H9 (cell line): Measurements from ENCODE around the gene TFF1. TPM values are rescaled to one million over a fixed set of nuclear protein-coding genes. Genes with fewer than 3 reads are reported as not detected.
"Not testable (repeated sequence)": the region's sequence is repeated elsewhere in the genome, so short reads cannot be mapped to it uniquely, and the experiment has no call there.

ENCODE experiments used
- DNase-seq: peaks from one replicate; pipeline ENCODE4 v3.0.0-alpha.2; 2017
- H2AFZ ChIP-seq: one replicate; pipeline ENCODE4 v1.6.1; 2013; ENCODE audit warnings: mild to moderate bottlenecking, low read length, control low read depth, moderate library complexity
- H2AK5ac ChIP-seq: 2 replicates; pipeline ENCODE4 v1.6.1; 2013; ENCODE audit warnings: low read length, control low read depth, mixed read lengths; ENCODE audit not compliant: insufficient read length
- H2BK120ac ChIP-seq: one replicate; pipeline ENCODE4 v1.6.1; 2013; ENCODE audit warnings: low read depth, mild to moderate bottlenecking, low read length, control low read depth, inconsistent platforms; ENCODE audit not compliant: poor library complexity, severe bottlenecking
- H2BK12ac ChIP-seq: 2 replicates; pipeline ENCODE4 v1.6.1; 2013; ENCODE audit warnings: low read length, control low read depth, mixed read lengths, low read depth; ENCODE audit not compliant: insufficient read length
- H2BK15ac ChIP-seq: 2 replicates; pipeline ENCODE4 v1.6.1; 2013; ENCODE audit warnings: low read depth, low read length, control low read depth
- H2BK20ac ChIP-seq: one replicate; pipeline ENCODE4 v1.6.1; 2013; ENCODE audit warnings: low read depth, mild to moderate bottlenecking, low read length, control low read depth, inconsistent platforms; ENCODE audit not compliant: poor library complexity, severe bottlenecking
- H2BK5ac ChIP-seq: 2 replicates; pipeline ENCODE4 v1.6.1; 2013; ENCODE audit warnings: low read length, control low read depth, mixed read lengths; ENCODE audit not compliant: insufficient read length
- H3K14ac ChIP-seq: 2 replicates; pipeline ENCODE4 v1.6.1; 2013; ENCODE audit warnings: low read length, control low read depth; ENCODE audit not compliant: insufficient read depth
- H3K18ac ChIP-seq: 2 replicates; pipeline ENCODE4 v1.6.1; 2013; ENCODE audit warnings: low read depth, mild to moderate bottlenecking, mixed read lengths, low read length, control low read depth; ENCODE audit not compliant: insufficient read length
- H3K23ac ChIP-seq: 2 replicates; pipeline ENCODE4 v1.6.1; 2013; ENCODE audit warnings: low read length, control low read depth, mixed read lengths, low read depth; ENCODE audit not compliant: insufficient read length
- H3K23me2 ChIP-seq: 2 replicates; pipeline ENCODE4 v1.6.1; 2013; ENCODE audit warnings: low read depth, mild to moderate bottlenecking, mixed read lengths, low read length, control low read depth; ENCODE audit not compliant: insufficient read length, poor library complexity, severe bottlenecking
- H3K27ac ChIP-seq: 2 replicates; pipeline ENCODE4 v1.5.1; 2013; ENCODE audit warnings: low read length, control low read depth, mixed read lengths, low read depth; ENCODE audit not compliant: insufficient read length
- H3K27me3 ChIP-seq: 2 replicates; pipeline ENCODE4 v1.6.1; 2013; ENCODE audit warnings: low read length, control low read depth, inconsistent platforms; ENCODE audit not compliant: insufficient read depth
- H3K4ac ChIP-seq: 2 replicates; pipeline ENCODE4 v1.6.1; 2013; ENCODE audit warnings: low read depth, mild to moderate bottlenecking, control low read depth, inconsistent platforms, low read length, moderate library complexity
- H3K4me1 ChIP-seq: 2 replicates; pipeline ENCODE4 v1.6.1; 2013; ENCODE audit warnings: low read length, control low read depth, inconsistent platforms; ENCODE audit not compliant: insufficient read depth
- H3K4me2 ChIP-seq: 2 replicates; pipeline ENCODE4 v1.6.1; 2013; ENCODE audit warnings: low read length, control low read depth, mixed read lengths; ENCODE audit not compliant: insufficient read length, insufficient read depth
- H3K56ac ChIP-seq: 2 replicates; pipeline ENCODE4 v1.6.1; 2013; ENCODE audit warnings: low read depth, mild to moderate bottlenecking, mixed read lengths, low read length, control low read depth; ENCODE audit not compliant: insufficient read length
- H3K79me1 ChIP-seq: 2 replicates; pipeline ENCODE4 v1.6.1; 2013; ENCODE audit warnings: low read depth, mild to moderate bottlenecking, moderate library complexity, low read length, control low read depth, inconsistent platforms; ENCODE audit not compliant: insufficient read depth, poor library complexity, severe bottlenecking
- H3K79me2 ChIP-seq: 2 replicates; pipeline ENCODE4 v1.6.1; 2013; ENCODE audit warnings: low read length, control low read depth, inconsistent platforms; ENCODE audit not compliant: insufficient read depth
- H3K9ac ChIP-seq: 2 replicates; pipeline ENCODE4 v1.6.1; 2013; ENCODE audit warnings: low read length, control low read depth, mixed read lengths; ENCODE audit not compliant: insufficient read length; ENCODE audit errors: extremely low read depth
- H3K9me3 ChIP-seq: one replicate; pipeline ENCODE4 v1.6.1; 2013; ENCODE audit warnings: low read depth, low read length, inconsistent platforms; ENCODE audit not compliant: control insufficient read depth
- H3T11ph ChIP-seq: one replicate; pipeline ENCODE4 v1.6.1; 2013; ENCODE audit warnings: mild to moderate bottlenecking, low read length, control low read depth, inconsistent platforms
- H4K20me1 ChIP-seq: one replicate; pipeline ENCODE4 v1.6.1; 2013; ENCODE audit not compliant: control insufficient read depth, insufficient read length, insufficient read depth
- H4K5ac ChIP-seq: 2 replicates; pipeline ENCODE4 v1.6.1; 2013; ENCODE audit warnings: low read depth, mild to moderate bottlenecking, mixed read lengths, low read length, control low read depth; ENCODE audit not compliant: insufficient read length
- H4K8ac ChIP-seq: replicated peaks from 2 replicates; pipeline ENCODE4 v1.6.1; 2013; ENCODE audit warnings: low read length, control low read depth, mixed read lengths, low read depth; ENCODE audit not compliant: insufficient read length
- H4K91ac ChIP-seq: 2 replicates; pipeline ENCODE4 v1.6.1; 2013; ENCODE audit warnings: low read depth, mild to moderate bottlenecking, moderate library complexity, mixed read lengths, low read length, control low read depth; ENCODE audit not compliant: insufficient read length
- H3K27ac Mint-ChIP-seq, 3 experiments: 2 replicates in 2 of 3; 3 replicates in 1 of 3; pipeline ENCODE4 v1.8.0; 2020 to 2021; ENCODE audit warnings: mixed read lengths in 3 of 3, mild to moderate bottlenecking in 1 of 3, moderate library complexity in 1 of 3
- H3K27me3 Mint-ChIP-seq: 2 replicates; pipeline ENCODE4 v1.8.0; 2021; ENCODE audit warnings: low read depth, mild to moderate bottlenecking, moderate library complexity, mixed read lengths
- H3K36me3 Mint-ChIP-seq, 3 experiments: 2 replicates in 2 of 3; 3 replicates in 1 of 3; pipeline ENCODE4 v1.8.0; 2020 to 2021; ENCODE audit warnings: low read depth in 3 of 3, mixed read lengths in 3 of 3; ENCODE audit not compliant: insufficient read depth in 1 of 3
- H3K4me1 Mint-ChIP-seq, 2 experiments: 2 replicates each; pipeline ENCODE4 v1.8.0; 2020; ENCODE audit warnings: mixed read lengths in 2 of 2
- H3K4me3 Mint-ChIP-seq, 2 experiments: 2 replicates in 1 of 2; 3 replicates in 1 of 2; pipeline ENCODE4 v1.8.0; 2020 to 2021; ENCODE audit warnings: mild to moderate bottlenecking in 2 of 2, mixed read lengths in 2 of 2, moderate library complexity in 1 of 2
- H3K9me3 Mint-ChIP-seq, 2 experiments: 2 replicates in 1 of 2; 3 replicates in 1 of 2; pipeline ENCODE4 v1.8.0; 2020; ENCODE audit warnings: mild to moderate bottlenecking in 2 of 2, mixed read lengths in 2 of 2, moderate library complexity in 1 of 2
- CTCF ChIP-seq: fragments of 200-600 bp; sonication (generic); conservative IDR thresholded peaks from 3 replicates; pipeline ENCODE4 v1.8.0; 2021; ENCODE audit warnings: antibody characterized with exemption, mild to moderate bottlenecking
- WGBS: extraction: QIAGEN DNeasy Blood & Tissue Kit; methylation state at CpG from one replicate; pipeline ENCODE4 v1.1.7; 2013; ENCODE audit warnings: missing lambda C conversion rate, low lambda C conversion rate, mixed read lengths; ENCODE audit not compliant: insufficient read length; ENCODE audit errors: extremely low coverage; 5-methylcytosine and 5-hydroxymethylcytosine counted together
- total RNA-seq: library from RNA; stranded (reverse); gene quantifications from 2 replicates; pipeline ENCODE4 v1.2.1, GENCODE V29; 2021

Gene TFF1
- total RNA-seq, 1 experiment from 2014 or later = not detected

GRCh38 chr21:42409366-42409765, 43.0 kb upstream of the TFF1 start:
- WGBS = no CpG with 5 or more reads among the region's 7 CpGs
- no peak overlapping the region for H2BK20ac ChIP-seq
- H4K91ac ChIP-seq = no peak overlapping the region
- Mint-ChIP-seq H3K27me3 (peaks cover 3% of the 10 kb centered on the region), H3K36me3 (no peaks in the 10 kb centered on the region), H3K4me3 (no peak overlapping the region), H3K9me3 (no peaks in the 10 kb centered on the region), H3K4me1 (peaks cover 0 to 12% of the 10 kb centered on the region in 2 experiments; a peak in 3 of 4 replicates), H3K27ac (no peak overlapping the region)
- no peak overlapping the region for H2BK15ac ChIP-seq
- no peak overlapping the region for H3T11ph ChIP-seq
- H3K14ac ChIP-seq = no peak overlapping the region
- H3K23ac ChIP-seq = no peak overlapping the region
- no peak overlapping the region for H2AFZ ChIP-seq
- no peak overlapping the region for H3K9ac ChIP-seq
- DNase-seq = no peak
- H3K79me1 ChIP-seq = no peaks in the 10 kb centered on the region
- H3K4ac ChIP-seq = no peak overlapping the region
- H3K9me3 ChIP-seq = no peaks in the 10 kb centered on the region
- no peak overlapping the region for H4K8ac ChIP-seq
- no peak overlapping the region for H4K5ac ChIP-seq
- TF ChIP-seq CTCF = no peak
- no peak overlapping the region for H3K56ac ChIP-seq
- no peaks in the 10 kb centered on the region for H3K23me2 ChIP-seq
- no peaks in the 10 kb centered on the region for H4K20me1 ChIP-seq
- no peaks in the 10 kb centered on the region for H3K27me3 ChIP-seq
- no peak overlapping the region for H3K18ac ChIP-seq
- no peaks in the 10 kb centered on the region for H3K79me2 ChIP-seq
- H3K27ac ChIP-seq = no peak overlapping the region
- no peak overlapping the region for H2AK5ac ChIP-seq
- H2BK5ac ChIP-seq = no peak overlapping the region
- H3K4me2 ChIP-seq = no peak overlapping the region
- H2BK12ac ChIP-seq = no peak overlapping the region
- no peak overlapping the region for H2BK120ac ChIP-seq
- H3K4me1 ChIP-seq = no peaks in the 10 kb centered on the region

- H3K79me1 ChIP-seq, H3K4me3 Mint-ChIP-seq, H3K23ac ChIP-seq, H3K9me3 Mint-ChIP-seq, H3K23me2 ChIP-seq, DNase-seq, H2BK20ac ChIP-seq, H4K91ac ChIP-seq, H3K27ac ChIP-seq, H3K36me3 Mint-ChIP-seq, H4K5ac ChIP-seq, H4K20me1 ChIP-seq, H3K27ac Mint-ChIP-seq, H3K9me3 ChIP-seq, H3K27me3 ChIP-seq, H2BK12ac ChIP-seq, H3K4me1 ChIP-seq, H3K14ac ChIP-seq, H2BK5ac ChIP-seq, H3K18ac ChIP-seq, H3K56ac ChIP-seq, H2BK15ac ChIP-seq, H3K4ac ChIP-seq, H3K79me2 ChIP-seq, H2BK120ac ChIP-seq, H2AK5ac ChIP-seq, H2AFZ ChIP-seq, H4K8ac ChIP-seq, H3K27me3 Mint-ChIP-seq, H3K9ac ChIP-seq, H3T11ph ChIP-seq, H3K4me2 ChIP-seq: not testable (repeated sequence)
- no CpG with 5 or more reads among the region's 5 CpGs for WGBS
- peaks cover 0 to 12% of the 10 kb centered on the region in 2 experiments for H3K4me1 Mint-ChIP-seq
Observed at GRCh38 chr21:42408718-42409117, 42.4 kb upstream of the TFF1 start.
